Measurements from ENCODE around the gene DOCK2. TPM values are rescaled to one million over a fixed set of nuclear protein-coding genes. Genes with fewer than 3 reads are reported as not detected.

The DOCK2 gene
- polyA plus RNA-seq, 1 donor (not counting 4 experiments of a cell fraction or from before 2014, with no cell fraction given): 0.21 TPM

DNA sequence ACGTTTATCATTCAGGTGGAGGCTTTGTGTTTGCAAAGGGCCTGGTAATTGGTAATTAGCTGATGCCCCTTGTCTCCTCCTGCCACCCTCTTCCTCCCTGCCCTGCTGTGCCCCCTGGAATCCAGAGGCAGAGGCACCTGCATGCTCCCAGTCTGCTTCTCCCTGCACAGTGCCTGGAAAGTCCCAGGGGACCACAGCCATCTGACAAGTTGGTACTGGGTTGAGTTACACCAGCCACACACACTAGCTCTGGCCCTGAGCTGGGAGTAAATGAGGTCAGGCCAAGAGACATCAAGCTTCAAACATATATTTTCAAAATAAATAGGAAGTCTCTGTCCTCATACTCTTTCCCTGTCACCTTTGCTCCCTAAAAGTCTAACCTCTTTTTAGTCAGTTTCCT, 286.9 kb downstream of the DOCK2 start:
- TF ChIP-seq, protein P1, sequence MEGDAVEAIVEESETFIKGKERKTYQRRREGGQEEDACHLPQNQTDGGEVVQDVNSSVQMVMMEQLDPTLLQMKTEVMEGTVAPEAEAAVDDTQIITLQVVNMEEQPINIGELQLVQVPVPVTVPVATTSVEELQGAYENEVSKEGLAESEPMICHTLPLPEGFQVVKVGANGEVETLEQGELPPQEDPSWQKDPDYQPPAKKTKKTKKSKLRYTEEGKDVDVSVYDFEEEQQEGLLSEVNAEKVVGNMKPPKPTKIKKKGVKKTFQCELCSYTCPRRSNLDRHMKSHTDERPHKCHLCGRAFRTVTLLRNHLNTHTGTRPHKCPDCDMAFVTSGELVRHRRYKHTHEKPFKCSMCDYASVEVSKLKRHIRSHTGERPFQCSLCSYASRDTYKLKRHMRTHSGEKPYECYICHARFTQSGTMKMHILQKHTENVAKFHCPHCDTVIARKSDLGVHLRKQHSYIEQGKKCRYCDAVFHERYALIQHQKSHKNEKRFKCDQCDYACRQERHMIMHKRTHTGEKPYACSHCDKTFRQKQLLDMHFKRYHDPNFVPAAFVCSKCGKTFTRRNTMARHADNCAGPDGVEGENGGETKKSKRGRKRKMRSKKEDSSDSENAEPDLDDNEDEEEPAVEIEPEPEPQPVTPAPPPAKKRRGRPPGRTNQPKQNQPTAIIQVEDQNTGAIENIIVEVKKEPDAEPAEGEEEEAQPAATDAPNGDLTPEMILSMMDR (optimal IDR thresholded peaks at IDR 0.05 in 1 of 3, IDR thresholded peaks at IDR 0.05 in 1 of 3, conservative IDR thresholded peaks at IDR 0.05 in 1 of 3; ENCODE audit: extremely low read depth in 1 of 3, insufficient read depth in 2 of 3, low read length in 3 of 3): no peak
- TF ChIP-seq EZH2 (IDR thresholded peaks at IDR 0.05; ENCODE audit: low read length): no peak
- H3K4me3 ChIP-seq (ENCODE audit: control insufficient read depth in 2 of 3, extremely low read depth in 1 of 3, insufficient read depth in 2 of 3, low read depth in 1 of 3, low read length in 3 of 3): no peak overlapping the region
- no peak overlapping the region for H3K9ac ChIP-seq (ENCODE audit: control insufficient read depth, extremely low read depth, insufficient read depth, low read length)
- no peak overlapping the region for H3K27ac ChIP-seq (ENCODE audit: control insufficient read depth, insufficient read depth, low read length)
- H3K27me3 ChIP-seq (ENCODE audit: control insufficient read depth, extremely low read depth, insufficient read depth, low read length): no peaks in the 10 kb centered on the region
- no peak for FAIRE-seq
- no peaks in the 10 kb centered on the region for H3K4me1 ChIP-seq (ENCODE audit: control insufficient read depth, extremely low read depth, insufficient read depth, low read length)
- no peaks in the 10 kb centered on the region for H4K20me1 ChIP-seq (ENCODE audit: control insufficient read depth, extremely low read depth, insufficient read depth, low read length)
- no peaks in the 10 kb centered on the region for H3K36me3 ChIP-seq (ENCODE audit: control insufficient read depth in 2 of 2, extremely low read depth in 1 of 2, insufficient read depth in 2 of 2, low read length in 2 of 2)
- no peaks in the 10 kb centered on the region for H3K79me2 ChIP-seq (ENCODE audit: control insufficient read depth, insufficient read depth, low read length)
- H3K9me1 ChIP-seq (ENCODE audit: control insufficient read depth, extremely low read depth, insufficient read depth, low read length): no peaks in the 10 kb centered on the region
- no peak for DNase-seq (ENCODE audit: low read depth, low spot score)
- H3K4me2 ChIP-seq (ENCODE audit: control insufficient read depth, extremely low read depth, insufficient read depth, low read depth, low read length): no peak overlapping the region
- dilution Hi-C loops (cut with MboI; ENCODE audit: extremely low pct_ligation_motif_present, low sequenced_read_pairs): no loop called here
- H3K9me3 ChIP-seq (ENCODE audit: control insufficient read depth, low read depth, low read length): no peaks in the 10 kb centered on the region
- H2AFZ ChIP-seq (ENCODE audit: control insufficient read depth, low read length): no peak overlapping the region

DNA sequence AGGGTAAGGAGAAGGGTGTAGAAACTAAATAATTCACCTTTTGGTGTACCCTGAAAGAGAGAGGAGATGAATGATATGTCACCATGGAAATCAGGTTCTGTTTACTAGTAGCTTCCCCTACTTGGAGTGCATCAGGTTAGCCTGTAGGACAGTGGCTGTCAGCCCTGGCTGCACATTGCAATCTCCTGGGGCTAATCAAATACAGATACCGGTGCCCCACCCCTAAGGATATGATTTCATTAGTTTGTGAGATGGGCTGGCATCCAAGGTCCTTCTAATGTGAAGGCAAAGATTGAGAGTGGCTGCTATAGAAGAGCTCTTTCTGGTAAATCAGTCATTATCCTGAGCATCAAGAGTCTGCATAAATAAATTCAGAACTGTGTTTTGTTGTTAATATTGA, 296.1 kb downstream of the DOCK2 start:
- H3K36me3 ChIP-seq (ENCODE audit: control insufficient read depth in 2 of 2, extremely low read depth in 1 of 2, insufficient read depth in 2 of 2, low read length in 2 of 2): no peaks in the 10 kb centered on the region
- no peak overlapping the region for H3K27ac ChIP-seq (ENCODE audit: control insufficient read depth, insufficient read depth, low read length)
- no peaks in the 10 kb centered on the region for H3K4me1 ChIP-seq (ENCODE audit: control insufficient read depth, extremely low read depth, insufficient read depth, low read length)
- TF ChIP-seq, protein P1 (optimal IDR thresholded peaks at IDR 0.05 in 1 of 3, IDR thresholded peaks at IDR 0.05 in 1 of 3, conservative IDR thresholded peaks at IDR 0.05 in 1 of 3; ENCODE audit: extremely low read depth in 1 of 3, insufficient read depth in 2 of 3, low read length in 3 of 3): no peak
- no peak for TF ChIP-seq EZH2 (IDR thresholded peaks at IDR 0.05; ENCODE audit: low read length)
- FAIRE-seq (no peak), DNase-seq (ENCODE audit: low read depth, low spot score) (no peak)
- no peak overlapping the region for H3K4me2 ChIP-seq (ENCODE audit: control insufficient read depth, extremely low read depth, insufficient read depth, low read depth, low read length)
- H3K9me3 ChIP-seq (ENCODE audit: control insufficient read depth, low read depth, low read length): no peaks in the 10 kb centered on the region
- H2AFZ ChIP-seq (ENCODE audit: control insufficient read depth, low read length): no peak overlapping the region
- no peaks in the 10 kb centered on the region for H3K27me3 ChIP-seq (ENCODE audit: control insufficient read depth, extremely low read depth, insufficient read depth, low read length)
- H3K79me2 ChIP-seq (ENCODE audit: control insufficient read depth, insufficient read depth, low read length): no peaks in the 10 kb centered on the region
- dilution Hi-C loops (cut with MboI; ENCODE audit: extremely low pct_ligation_motif_present, low sequenced_read_pairs): no loop called here
- H4K20me1 ChIP-seq (ENCODE audit: control insufficient read depth, extremely low read depth, insufficient read depth, low read length): no peaks in the 10 kb centered on the region
- H3K9me1 ChIP-seq (ENCODE audit: control insufficient read depth, extremely low read depth, insufficient read depth, low read length): no peaks in the 10 kb centered on the region
- no peak overlapping the region for H3K4me3 ChIP-seq (ENCODE audit: control insufficient read depth in 2 of 3, extremely low read depth in 1 of 3, insufficient read depth in 2 of 3, low read depth in 1 of 3, low read length in 3 of 3)
- no peak overlapping the region for H3K9ac ChIP-seq (ENCODE audit: control insufficient read depth, extremely low read depth, insufficient read depth, low read length)

Data from keratinocyte (primary cell).